ENCODE data around the gene ZNF70.
"Not testable (repeated sequence)": the region's sequence is repeated elsewhere in the genome, so short reads cannot be mapped to it uniquely, and the experiment has no call there.

The ZNF70 gene

GRCh38 chr22:23756891-23757290 lies 6.0 kb upstream of the ZNF70 start:
- DNase-seq (ENCODE audit: low read depth), result no peak

GRCh38 chr22:23755711-23756110 lies 4.8 kb upstream of the ZNF70 start:
- no peak for DNase-seq (ENCODE audit: low read depth)

GRCh38 chr22:23754980-23755636 lies 4.2 kb upstream of the ZNF70 start:
- DNase-seq (ENCODE audit: low read depth), result no peak

- DNase-seq (ENCODE audit: low read depth), result no peak
Observed at GRCh38 chr22:23754220-23754919, 3.5 kb upstream of the ZNF70 start, which contains the start of gene VPREB3. Gene VPREB3 (minus strand): TSS chr22:23754425. CDS start chr22:23754363, 62 bp downstream.

- DNase-seq (ENCODE audit: low read depth), result no peak
Observed at GRCh38 chr22:23753385-23753784, 2.5 kb upstream of the ZNF70 start.

- no peak for DNase-seq (ENCODE audit: low read depth)
Observed at GRCh38 chr22:23752750-23753149, 1.8 kb upstream of the ZNF70 start.

GRCh38 chr22:23752090-23752691 lies 1.3 kb upstream of the ZNF70 start:
- no peak for DNase-seq (ENCODE audit: low read depth)

GRCh38 chr22:23751441-23751996 lies 607 bp upstream of the ZNF70 start:
- DNase-seq (ENCODE audit: low read depth), result no peak

- DNase-seq (ENCODE audit: low read depth), result no peak
Observed at GRCh38 chr22:23750367-23750713, 572 bp downstream of the ZNF70 start.

GRCh38 chr22:23749841-23750301 lies 1.0 kb downstream of the ZNF70 start:
- DNase-seq (ENCODE audit: low read depth), result no peak

- no peak for DNase-seq (ENCODE audit: low read depth)
Observed at GRCh38 chr22:23745791-23746190, 5.1 kb downstream of the ZNF70 start.

- no peak for DNase-seq (ENCODE audit: low read depth)
Observed at GRCh38 chr22:23744485-23744884, 6.4 kb downstream of the ZNF70 start.

GRCh38 chr22:23744001-23744400 lies 6.9 kb downstream of the ZNF70 start:
- no peak for DNase-seq (ENCODE audit: low read depth)

- no peak for DNase-seq (ENCODE audit: low read depth)
Observed at GRCh38 chr22:23743303-23743705, 7.6 kb downstream of the ZNF70 start.

GRCh38 chr22:23742505-23743264 lies 8.2 kb downstream of the ZNF70 start:
- DNase-seq (ENCODE audit: low read depth), result no peak

- no peak for DNase-seq (ENCODE audit: low read depth)
Observed at GRCh38 chr22:23737696-23738095, 13.2 kb downstream of the ZNF70 start.

- DNase-seq (ENCODE audit: low read depth), result not testable (repeated sequence)
Observed at GRCh38 chr22:23728108-23728507, 22.8 kb downstream of the ZNF70 start.

GRCh38 chr22:23722724-23723123 lies 28.2 kb downstream of the ZNF70 start:
- no peak for DNase-seq (ENCODE audit: low read depth)

- DNase-seq (ENCODE audit: low read depth), result no peak
Observed at GRCh38 chr22:23722160-23722559, 28.8 kb downstream of the ZNF70 start.

GRCh38 chr22:23720855-23721254 lies 30.1 kb downstream of the ZNF70 start:
- DNase-seq (ENCODE audit: low read depth), result no peak

- DNase-seq (ENCODE audit: low read depth), result no peak
Observed at GRCh38 chr22:23718371-23719165, 32.3 kb downstream of the ZNF70 start.
